Left renal pelvis (tissue), 4 donors: Measurements from ENCODE around the gene NPIPB8. TPM values are rescaled to one million over a fixed set of nuclear protein-coding genes. Genes with fewer than 3 reads are reported as not detected.
"Not testable (repeated sequence)": the region's sequence is repeated elsewhere in the genome, so short reads cannot be mapped to it uniquely, and the experiment has no call there.

Experiments used
- DNase-seq, 4 donors: peaks; one replicate each; pipeline ENCODE4 v3.0.0-alpha.2; 2013; ENCODE audit warnings: low read depth in 4 of 4, low spot score in 3 of 4
- polyA plus RNA-seq, 4 donors: library from polyadenylated mRNA; unstranded; fragments of 120-200 nt; gene quantifications; one replicate each; pipeline ENCODE4 v1.2.1, GENCODE V29; 2013; ENCODE audit not compliant: insufficient read length in 4 of 4

Gene NPIPB8
- polyA plus RNA-seq, 4 donors: 0.40 to 2.6 TPM; not detected in 2

DNA sequence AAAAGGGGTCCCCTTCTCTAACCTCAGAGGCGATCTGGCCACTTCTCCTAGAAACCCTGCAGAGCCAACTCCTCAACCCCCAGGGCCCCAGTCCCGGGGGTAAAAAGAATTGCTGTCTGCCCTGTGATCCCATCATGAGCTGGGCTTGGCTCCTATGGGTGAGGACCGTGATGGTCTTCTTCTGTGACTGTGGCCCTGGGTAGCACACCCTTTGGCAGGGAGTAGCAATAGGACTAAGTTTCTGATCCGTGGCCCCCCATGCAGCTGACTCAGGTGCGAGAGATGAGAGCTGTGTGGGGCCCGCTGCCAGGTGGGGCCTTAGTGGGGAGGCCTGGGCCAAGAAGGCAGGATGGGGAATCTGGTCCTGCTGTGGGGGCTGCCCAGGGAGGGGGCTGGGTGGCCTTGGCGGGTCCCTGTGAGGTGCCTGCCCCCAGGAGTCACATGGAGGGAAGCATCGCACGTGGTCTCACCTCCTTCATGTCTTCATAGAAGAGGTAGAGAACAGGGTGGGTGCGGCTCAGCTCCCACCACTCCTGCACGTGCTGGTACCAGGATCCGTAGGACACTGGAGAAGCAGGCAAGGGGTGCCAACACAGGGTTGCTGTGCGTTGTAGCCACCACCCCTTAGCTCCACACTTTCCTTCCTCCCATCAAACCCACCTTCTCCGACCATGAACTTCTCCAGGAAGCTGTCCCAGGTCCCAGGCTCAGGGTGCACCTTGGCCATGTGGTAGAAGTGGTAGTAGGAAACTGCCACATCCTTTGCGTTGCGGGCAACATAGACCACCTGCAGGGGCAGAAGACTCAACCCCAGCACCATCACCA is 31.4 kb upstream of the NPIPB8 start:
- no peak for DNase-seq

DNA sequence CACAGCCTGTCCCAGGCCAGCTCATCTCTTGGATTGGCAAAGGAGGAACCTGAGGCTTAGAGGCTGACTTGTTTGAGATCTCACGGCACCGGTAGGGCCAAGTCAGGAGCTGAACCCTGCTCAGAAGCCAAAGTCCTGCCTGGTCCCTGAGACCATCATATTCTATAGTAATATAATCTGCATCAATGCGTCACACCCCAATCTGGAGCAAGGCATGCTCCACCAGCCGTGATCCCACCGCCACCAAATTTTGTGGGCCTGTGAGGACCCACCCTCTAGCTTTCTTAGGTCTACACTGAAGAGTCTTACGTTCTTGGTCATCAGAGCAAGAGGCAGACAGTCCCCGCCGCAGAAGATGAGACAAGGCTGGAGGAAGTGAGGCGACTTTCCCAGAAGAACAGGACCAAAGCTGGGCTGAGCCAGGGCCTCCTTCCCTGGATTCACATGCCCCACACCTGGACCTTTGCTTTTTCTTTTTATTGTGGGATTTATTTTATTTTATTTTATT is 30.7 kb upstream of the NPIPB8 start:
- DNase-seq: no peak

DNA sequence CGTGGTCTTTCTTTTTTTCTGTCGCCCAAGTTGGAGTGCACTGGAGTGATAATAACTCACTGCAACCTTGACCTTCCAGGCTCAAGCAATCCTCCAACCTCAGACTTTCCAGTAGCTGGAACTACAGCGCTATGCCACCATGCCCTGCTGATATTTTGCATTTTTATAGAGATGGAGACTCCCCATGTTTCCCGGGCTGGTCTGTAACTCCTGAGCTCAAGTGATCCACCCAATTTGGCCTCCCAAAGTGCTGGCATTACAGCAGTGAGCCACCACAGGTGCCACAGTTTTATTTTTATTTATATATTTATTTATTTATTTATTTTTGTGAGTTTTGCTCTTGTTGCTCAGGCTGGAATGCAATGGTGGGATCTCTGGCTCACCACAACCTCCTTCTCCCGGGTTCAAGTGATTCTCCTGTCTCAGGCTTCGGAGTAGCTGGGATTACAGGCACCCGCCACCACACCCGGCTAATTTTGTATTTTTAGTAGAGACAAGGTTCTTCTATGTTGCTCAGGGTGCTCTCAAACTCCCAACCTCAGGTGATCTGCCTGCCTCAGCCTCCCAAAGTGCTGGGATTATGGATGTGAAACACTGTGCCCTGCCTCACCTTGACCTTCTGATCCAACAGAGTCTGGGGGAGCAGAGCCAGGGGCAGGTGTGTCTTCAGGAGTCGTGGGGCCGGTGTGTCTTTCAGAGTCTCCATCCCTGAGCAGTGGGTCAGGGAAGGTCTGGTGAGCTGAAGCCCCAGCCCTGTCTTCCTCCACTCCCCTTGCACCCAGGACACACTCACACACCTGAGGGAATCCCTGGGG is 30.0 kb upstream of the NPIPB8 start:
- DNase-seq: not testable (repeated sequence)

DNA sequence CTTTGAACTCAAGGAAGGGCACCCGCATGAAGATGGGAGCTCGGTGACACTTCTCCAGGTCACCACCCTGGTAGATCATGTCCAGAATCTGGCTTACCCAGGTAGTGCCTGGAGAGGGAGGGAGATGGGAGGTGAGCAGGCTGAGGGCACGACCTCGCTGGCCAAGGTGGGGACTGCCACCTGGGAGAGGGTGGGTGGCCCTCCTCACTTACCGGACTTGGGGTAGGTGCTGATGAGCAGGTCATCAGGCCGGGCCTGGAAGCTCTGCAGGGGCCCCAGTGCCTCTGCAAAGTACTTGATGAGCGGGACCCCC is 29.4 kb upstream of the NPIPB8 start:
- DNase-seq: not testable (repeated sequence)

DNA sequence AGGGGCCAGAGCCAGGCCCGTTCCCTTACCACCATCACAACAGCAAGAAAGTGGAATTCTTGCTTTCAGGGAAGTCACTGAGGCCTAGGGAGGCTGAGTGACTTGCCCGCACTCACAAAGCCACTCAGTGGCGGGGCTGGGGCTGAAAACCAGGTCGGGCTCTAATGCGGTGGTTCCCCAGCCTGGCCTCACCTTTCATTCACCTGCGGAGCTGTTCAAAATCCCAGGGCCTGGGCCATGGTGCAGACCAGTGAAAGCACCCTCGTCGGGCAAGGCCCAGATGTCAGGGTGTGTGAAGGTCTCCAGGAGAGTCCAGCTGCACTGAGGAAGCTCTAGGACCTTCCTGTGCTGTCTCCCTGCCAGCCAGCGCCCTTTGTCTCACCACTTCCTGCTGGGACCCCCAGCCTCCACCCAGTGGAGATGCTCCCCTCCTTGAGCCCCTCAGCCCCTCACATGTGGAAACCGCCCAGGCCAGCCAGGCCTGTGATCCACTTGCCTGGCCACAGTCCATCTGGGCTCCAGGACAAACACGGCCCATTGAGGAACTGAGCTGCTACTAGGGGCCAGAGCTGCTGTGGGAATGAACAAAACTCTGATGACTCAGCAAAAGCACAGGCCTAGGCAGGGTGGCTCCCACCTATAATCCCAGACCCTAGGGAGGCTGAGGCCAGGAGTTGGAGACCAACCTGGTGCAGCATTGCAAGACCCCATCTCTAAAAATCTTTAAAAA is 28.8 kb upstream of the NPIPB8 start:
- not testable (repeated sequence) for DNase-seq

DNA sequence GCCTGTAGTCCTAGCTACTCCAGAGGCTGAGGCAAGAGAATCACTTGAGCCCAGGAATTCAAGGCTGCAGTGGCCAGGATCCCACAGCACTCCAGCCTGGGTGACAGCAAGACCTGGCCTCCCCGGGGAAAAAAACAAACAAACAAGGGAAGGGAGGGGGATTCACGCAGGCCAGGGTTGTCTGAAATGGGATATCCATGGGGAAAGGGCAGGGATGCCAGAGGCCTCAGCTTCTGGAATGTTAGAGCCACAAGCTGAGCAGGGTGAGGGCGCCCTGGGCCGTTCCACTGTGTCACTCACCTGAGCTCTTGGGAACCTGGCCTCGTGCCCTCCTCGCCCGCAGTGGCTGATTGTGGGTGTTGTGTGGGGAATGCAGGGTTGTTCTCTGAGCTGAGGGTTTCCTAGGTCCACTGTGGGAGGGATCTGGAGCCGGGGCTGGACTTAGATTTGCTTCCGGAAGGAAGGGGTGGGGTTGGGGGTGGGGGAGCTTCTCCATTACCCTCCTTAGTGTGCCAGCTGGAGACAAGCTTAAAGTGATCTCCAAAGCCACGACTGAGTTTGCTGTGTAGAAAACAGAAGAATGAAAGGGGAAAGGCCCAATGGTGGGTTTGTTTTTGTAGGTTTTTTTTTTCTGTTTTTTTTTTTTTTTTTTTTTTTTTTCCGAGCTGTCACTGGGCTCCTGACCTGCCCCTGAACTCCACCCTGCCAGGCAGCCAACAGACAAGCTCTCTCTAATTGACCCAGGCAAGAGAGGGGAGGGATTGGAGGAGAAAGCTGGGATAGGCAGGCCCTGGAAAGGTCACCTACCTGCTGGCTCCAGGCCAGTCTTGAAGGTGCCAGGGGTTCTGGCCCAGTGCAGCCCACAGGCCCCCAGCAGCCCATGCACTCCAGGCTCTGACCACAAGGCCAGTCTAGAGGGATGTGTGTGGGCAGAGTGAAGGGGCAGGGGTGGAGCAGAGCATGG is 28.0 kb upstream of the NPIPB8 start, which contains the start of gene SULT1A1:
SULT1A1 (minus strand) TSS at position 414 of the 964 bp plus-strand sequence. CDS start 1,189 bp downstream, outside the sequence.
- DNase-seq: no peak

DNA sequence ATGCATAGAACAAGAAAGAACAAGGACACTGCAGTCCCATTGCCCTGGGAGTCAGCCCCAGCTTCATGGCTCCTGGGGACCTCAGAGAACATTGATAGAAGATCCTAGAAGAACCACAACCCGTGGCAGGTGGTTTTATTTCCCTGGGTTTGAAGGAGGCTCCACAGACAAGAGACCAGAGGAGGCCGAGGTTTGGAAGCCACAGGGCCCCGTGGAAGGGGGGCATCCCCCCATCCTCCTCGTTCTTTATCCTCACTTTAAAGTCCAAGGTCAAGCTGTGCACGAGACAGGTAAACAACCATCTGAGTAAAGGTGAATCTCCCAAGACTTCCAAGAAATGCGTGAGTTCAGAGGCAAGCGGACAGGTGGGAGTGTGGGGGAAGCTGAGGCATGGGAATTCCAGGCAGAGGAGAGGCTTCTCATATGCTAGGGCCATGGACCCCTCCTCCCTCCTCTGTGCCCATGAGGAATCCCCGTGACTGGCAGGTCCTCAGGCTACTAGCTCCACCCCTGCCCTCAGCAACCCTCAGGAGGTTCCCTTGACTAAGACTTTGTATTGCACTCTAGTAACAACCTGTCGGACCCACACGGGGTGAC is 27.2 kb upstream of the NPIPB8 start:
- DNase-seq: no peak

DNA sequence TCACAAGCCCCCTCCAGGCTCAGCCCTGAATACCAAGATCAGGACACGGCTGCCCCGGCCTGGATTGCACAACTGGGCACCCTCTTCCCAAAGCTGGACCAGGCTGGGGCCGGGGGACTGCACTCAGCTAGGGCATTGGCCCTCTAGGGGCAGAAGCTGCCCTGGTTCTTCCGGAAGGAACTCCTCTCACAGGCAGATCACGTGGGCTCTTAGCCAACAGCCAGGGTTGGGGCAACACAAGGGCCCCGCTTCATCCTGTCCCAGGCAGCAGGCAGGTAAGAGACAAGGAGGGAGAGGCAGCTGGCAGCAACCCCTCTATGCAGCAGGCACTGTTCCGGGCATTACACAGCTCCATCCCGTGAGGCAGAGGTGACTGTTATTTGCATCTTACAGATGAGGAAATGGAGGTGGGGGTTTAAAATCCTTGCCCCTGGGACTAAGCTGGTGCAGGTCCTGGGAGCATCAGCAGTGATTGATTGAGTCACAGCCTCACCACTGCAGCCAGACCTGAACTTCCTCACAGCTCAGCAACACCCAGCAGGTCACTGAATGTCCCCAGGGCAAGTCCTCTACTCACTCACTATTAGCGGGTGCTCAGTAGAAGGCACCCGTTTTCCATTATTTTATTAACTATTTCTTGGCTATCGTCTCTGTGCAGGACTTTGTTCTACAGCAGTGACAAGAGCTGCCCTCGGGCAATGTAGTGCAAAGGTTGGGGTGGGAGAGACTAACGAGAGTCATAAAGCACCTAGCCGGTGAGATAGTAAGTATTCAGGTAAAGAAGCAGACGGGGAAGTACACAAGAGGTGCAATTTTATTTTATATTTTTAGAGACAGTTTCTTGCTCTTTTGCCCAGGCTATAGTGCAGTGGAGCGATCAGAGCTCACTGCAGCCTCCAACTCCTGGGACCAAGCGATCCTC is 25.2 kb upstream of the NPIPB8 start:
- DNase-seq: not testable (repeated sequence)

DNA sequence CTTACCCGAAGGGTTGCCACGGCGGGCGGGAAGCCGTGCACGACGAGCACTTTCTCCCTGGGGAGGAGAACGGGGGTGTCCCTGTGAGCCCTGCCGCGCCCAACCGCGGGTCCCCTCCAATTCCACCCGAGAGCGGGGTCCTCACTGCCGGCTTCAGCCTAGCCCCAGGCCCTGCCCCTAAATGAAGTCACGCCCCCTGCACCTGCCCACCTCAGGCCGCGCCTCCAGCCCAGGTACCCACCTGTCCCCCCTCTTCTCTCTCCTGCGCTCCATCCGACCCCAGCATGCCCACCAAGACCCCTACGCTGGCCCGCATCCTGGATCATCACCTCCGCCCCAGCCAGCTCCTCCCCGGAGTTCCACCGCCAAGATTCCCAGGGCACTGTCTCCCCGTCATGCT is 24.0 kb upstream of the NPIPB8 start:
- not testable (repeated sequence) for DNase-seq

DNA sequence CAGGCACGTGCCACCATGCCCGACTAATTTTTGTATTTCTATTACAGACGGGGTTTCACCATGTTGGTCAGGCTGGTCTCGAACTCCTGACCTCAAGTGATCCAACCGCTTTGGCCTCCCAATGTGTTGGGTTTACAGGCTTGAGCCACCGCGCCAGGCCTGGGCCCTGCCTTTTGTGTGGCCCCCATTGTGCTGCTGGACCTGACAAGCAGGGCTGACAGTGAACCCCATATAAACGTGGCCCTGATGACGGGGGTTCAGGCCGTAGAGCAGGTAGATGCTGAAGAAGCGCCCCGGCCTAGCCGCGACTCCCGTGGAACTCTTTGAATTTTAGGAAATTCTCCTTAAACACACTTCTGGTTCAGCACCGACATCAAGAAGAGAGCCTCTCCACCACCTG is 23.3 kb upstream of the NPIPB8 start:
- DNase-seq: not testable (repeated sequence)

DNA sequence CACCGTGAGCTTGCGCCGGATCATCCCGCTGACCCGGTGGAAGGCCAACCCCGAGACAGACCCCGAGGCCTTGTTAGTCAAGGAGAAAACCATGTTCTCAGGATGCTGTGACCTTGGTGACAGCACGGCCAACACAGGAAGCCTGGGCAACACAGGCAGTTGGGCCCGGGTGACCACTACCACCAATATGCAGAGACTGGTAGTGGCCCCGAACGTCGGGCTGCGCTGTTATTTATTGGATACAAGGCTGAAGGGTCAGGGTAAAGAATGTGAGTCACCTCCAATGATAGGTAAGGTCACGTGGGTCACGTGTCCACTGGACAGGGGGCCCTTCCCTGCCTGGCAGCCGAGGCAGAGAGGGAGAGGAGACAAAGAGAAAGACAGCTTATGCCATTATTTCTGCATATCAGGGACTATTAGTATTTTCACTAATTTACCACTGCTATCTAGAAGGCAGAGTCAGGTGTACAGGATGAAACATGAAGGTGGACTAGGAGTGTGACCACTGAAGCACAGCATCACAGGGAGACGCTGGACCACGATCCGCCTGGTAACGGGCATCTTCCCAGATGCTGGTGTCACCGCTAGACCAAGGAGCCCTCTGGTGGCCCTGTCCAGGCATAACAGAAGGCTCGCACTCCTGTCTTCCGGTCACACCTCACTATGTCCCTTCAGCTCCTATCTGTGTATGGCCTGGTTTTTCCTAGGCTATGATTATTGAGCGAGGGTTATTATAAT is 22.2 kb upstream of the NPIPB8 start:
- DNase-seq: not testable (repeated sequence)

DNA sequence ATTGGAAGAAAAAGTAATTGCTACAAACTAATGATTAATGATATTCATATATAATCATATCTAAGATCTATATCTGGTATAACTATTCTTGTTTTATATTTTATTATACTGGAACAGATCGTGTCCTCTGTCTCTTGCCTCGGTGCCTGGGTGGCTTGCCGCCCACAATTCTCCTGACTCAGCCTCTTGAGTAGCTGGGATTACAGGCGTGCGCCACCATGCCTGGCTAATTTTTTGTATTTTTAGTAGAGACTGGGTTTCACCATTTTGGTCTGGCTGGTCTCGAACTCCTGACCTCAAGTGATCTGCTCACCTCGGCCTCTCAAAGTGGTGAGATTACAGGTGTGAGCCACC is 21.7 kb upstream of the NPIPB8 start:
- not testable (repeated sequence) for DNase-seq

DNA sequence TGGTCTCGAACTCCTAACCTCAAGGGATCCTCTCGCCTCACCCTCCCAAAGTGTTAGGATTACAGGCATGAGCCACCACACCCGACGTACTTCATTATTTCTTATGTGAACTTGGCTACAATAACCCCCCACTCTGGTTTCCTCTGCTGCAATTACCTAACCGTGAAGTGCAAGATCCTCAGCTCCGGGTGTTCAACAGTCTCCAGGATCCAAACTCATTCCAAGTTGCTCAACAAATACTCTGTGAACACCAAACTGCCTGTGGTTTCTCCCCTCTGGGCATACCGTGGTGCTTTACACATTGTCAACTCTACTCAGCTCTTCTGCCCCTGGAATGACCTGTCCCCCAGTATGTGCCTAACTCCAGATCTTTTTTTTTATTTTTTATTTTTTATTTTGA is 21.2 kb upstream of the NPIPB8 start:
- no peak for DNase-seq

DNA sequence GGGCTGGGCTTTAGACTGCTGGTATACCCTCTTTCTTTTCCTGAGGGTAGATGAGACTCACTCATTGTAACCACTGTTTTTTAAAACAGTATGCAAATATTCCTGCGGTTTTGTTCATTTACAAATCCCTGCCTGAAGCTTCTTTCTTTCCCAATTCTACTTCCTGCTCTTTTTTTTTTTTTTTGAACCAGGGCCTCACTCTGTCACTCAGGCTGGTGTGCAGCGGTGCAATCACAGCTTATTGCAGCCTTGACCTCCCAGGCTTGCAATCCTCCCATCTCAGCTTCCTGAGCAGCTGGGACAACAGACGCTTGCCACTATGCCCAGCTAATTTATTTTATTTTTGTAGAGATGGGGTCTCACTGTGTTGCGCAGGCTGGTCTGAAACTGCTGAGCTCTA is 20.0 kb upstream of the NPIPB8 start:
- no peak for DNase-seq

DNA sequence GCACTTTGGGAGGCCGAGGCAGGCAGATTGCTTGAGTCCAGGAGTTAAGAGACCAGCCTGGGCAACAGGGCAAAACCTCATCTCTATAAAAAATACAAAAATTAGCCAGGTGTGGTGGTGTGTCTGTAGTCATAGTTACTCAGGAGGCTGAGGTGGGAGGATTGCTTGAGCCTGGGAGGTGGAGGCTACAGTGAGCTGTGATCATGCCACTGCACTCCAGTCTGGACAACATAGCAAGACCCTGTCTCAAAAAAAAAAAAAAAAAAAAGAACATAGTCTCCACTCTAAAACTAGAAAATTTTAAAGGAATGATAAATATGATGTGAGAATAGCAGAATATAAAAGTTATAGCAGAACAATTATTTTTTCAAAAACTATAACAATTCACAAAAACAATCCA is 17.5 kb upstream of the NPIPB8 start:
- DNase-seq: not testable (repeated sequence)

DNA sequence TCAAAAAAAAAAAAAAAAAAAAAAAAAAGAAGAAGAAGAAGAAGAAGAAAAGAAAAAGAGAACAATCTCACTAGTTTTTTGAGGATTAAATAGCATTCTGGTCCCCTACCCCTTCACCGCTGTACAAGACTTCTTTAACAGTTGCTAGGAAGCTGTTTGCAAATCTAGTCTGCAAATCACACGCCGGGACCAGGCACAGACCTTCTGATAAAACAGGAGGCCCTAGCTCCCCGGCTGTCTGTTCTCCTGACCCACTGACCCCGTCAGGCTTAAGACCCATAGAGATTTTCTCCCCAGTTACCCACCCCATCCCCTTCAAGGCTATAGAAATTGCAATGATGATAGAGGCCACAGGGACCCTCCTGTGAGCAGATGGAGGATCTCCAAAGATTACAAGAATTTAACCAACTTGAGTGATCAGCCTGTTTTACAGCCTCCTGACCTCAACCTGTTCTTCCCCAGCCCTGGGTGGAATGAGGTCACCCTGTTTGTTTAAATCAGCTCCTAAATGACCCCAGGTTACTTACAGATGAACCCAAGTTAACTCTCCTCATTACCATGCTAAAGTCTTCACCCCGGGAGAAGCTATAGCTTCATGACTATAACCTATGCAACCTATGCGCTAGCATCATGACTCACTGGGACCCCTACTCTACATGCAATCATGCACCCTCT is 16.2 kb upstream of the NPIPB8 start:
- no peak for DNase-seq

DNA sequence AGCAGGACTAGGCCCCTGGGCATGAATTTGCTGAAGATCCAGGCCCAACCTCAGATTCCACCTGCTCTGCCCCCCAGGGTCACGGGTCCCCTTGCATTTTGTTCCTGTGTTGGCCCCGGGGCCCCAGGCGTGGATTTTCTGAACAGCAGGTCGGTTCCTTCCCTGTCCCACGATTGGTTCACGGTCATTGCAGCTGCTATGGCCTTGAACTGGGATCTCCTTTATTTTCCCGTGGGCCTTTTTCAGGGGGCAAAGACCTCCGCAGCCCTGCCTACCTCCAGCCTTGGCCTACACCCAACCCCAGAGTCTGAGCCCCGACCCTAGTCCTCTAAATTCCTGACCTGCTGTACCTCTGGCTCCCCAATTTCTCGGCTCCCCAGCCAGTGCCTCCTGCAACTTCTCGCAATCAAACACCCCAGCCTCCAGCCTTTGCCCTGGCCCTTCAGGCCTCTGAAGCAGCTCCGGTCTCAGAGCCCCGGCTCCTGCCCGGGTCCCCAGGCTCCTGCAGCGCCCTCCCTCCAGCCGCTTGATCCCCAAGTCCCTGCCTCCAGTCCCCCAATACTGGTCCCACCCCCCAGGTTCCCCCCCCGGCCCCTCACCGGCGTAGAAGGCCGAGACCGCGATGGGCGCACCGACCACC is 15.2 kb upstream of the NPIPB8 start:
- DNase-seq: not testable (repeated sequence)
